Activated CD4-positive, alpha-beta T cell treated with anti-CD3 and anti-CD28 coated beads, Interleukin-2, amount 50 U/mL, for 16 hours (primary cell): ENCODE measurements around the gene PCBP3.
"Not testable (repeated sequence)": the region's sequence is repeated elsewhere in the genome, so short reads cannot be mapped to it uniquely, and the experiment has no call there.

ENCODE experiments used
- DNase-seq: peaks from one replicate; pipeline ENCODE4 v3.0.0-alpha.2; 2020

The PCBP3 gene

GRCh38 chr21:45975667-45976409 is 332.3 kb downstream of the PCBP3 start:
- not testable (repeated sequence) for DNase-seq

GRCh38 chr21:45976701-45977311 is 333.3 kb downstream of the PCBP3 start:
- no peak for DNase-seq

GRCh38 chr21:45977396-45977795 is 333.9 kb downstream of the PCBP3 start:
- DNase-seq, result no peak

GRCh38 chr21:45979141-45979631 is 335.7 kb downstream of the PCBP3 start:
- DNase-seq, result no peak

GRCh38 chr21:45979651-45980050 is 336.1 kb downstream of the PCBP3 start:
- no peak for DNase-seq

GRCh38 chr21:45980271-45980670 is 336.7 kb downstream of the PCBP3 start:
- no peak for DNase-seq

GRCh38 chr21:45980697-45981096 is 337.2 kb downstream of the PCBP3 start:
- no peak for DNase-seq

GRCh38 chr21:45981151-45982091 is 337.9 kb downstream of the PCBP3 start, which contains the start of gene COL6A1:
Gene COL6A1, plus strand, starts transcription at chr21:45981770. Its CDS starts 81 bp downstream, at chr21:45981851.
- DNase-seq, result peak; percentile 23

- no peak for DNase-seq
Observed at GRCh38 chr21:45982092-45982757, 338.7 kb downstream of the PCBP3 start.

GRCh38 chr21:45982758-45983648 is 339.5 kb downstream of the PCBP3 start:
- no peak for DNase-seq

- no peak for DNase-seq
Observed at GRCh38 chr21:45983649-45983965, 340.1 kb downstream of the PCBP3 start.

GRCh38 chr21:45983981-45984551 is 340.5 kb downstream of the PCBP3 start:
- DNase-seq, result no peak

- no peak for DNase-seq
Observed at GRCh38 chr21:45984584-45985095, 341.1 kb downstream of the PCBP3 start.

GRCh38 chr21:45985471-45986315 is 342.2 kb downstream of the PCBP3 start:
- no peak for DNase-seq

GRCh38 chr21:45986316-45987051 is 343.0 kb downstream of the PCBP3 start:
- DNase-seq, result no peak

GRCh38 chr21:45987121-45987711 is 343.7 kb downstream of the PCBP3 start:
- no peak for DNase-seq

GRCh38 chr21:45988366-45989347 is 345.1 kb downstream of the PCBP3 start:
- no peak for DNase-seq
